Tibial nerve (tissue), 4 donors: ENCODE results near the gene WDR53.

Experiments
- EP300 ChIP-seq, 2 donors: sonication (generic); formaldehyde crosslinking; IDR thresholded peaks; one replicate each; pipeline ENCODE4 v1.6.1; 2017; ENCODE audit warnings: antibody characterized with exemption in 2 of 2, mild to moderate bottlenecking in 1 of 2
- POLR2A ChIP-seq, 2 donors: fragments of 450-650 bp; IDR thresholded peaks; one replicate each; pipeline ENCODE4 v1.6.1; 2017; ENCODE audit warnings: antibody characterized with exemption in 2 of 2, mild to moderate bottlenecking in 2 of 2, moderate library complexity in 2 of 2
- TF ChIP-seq, protein P1 (sequence below), 5 experiments: fragments of 200-600 bp in 3 of 5; fragments of 450-650 bp in 2 of 5; sonication (generic) in 3 of 5; IDR thresholded peaks; one replicate each; pipeline ENCODE4 v1.5.1; 2016 to 2019; ENCODE audit warnings: antibody characterized with exemption in 5 of 5, mild to moderate bottlenecking in 3 of 5, moderate library complexity in 2 of 5

DNA sequence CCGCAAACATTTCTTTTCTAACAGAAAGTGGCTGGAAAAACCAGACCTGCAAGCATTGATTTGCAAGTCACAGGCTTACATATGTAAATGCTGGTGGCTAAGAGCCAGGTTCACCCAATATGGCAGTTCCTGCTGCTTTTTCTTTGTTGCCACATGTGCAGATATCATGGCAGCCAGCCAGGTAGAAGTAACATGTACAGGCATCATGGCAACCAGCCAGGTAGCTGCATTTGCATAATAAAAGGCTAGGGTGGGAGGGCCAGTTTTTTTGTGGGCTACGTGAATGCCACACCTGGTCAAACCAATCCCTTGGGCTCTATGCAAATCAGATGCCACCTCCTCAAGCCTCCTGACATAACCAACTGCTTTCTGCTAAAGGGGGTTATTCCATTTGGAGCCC is 50.4 kb downstream of the WDR53 start:
- TF ChIP-seq, protein P1, sequence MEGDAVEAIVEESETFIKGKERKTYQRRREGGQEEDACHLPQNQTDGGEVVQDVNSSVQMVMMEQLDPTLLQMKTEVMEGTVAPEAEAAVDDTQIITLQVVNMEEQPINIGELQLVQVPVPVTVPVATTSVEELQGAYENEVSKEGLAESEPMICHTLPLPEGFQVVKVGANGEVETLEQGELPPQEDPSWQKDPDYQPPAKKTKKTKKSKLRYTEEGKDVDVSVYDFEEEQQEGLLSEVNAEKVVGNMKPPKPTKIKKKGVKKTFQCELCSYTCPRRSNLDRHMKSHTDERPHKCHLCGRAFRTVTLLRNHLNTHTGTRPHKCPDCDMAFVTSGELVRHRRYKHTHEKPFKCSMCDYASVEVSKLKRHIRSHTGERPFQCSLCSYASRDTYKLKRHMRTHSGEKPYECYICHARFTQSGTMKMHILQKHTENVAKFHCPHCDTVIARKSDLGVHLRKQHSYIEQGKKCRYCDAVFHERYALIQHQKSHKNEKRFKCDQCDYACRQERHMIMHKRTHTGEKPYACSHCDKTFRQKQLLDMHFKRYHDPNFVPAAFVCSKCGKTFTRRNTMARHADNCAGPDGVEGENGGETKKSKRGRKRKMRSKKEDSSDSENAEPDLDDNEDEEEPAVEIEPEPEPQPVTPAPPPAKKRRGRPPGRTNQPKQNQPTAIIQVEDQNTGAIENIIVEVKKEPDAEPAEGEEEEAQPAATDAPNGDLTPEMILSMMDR (IDR thresholded peaks at IDR 0.05), result no peak
- no peak for TF ChIP-seq POLR2A (IDR thresholded peaks at IDR 0.05)
- TF ChIP-seq EP300 (IDR thresholded peaks at IDR 0.05), result no peak
